SH-SY5Y (cell line): ENCODE data around the gene KCNIP3.

Source experiments
- GATA2 ChIP-seq: IDR thresholded peaks from 2 replicates; pipeline ENCODE4 v1.6.1; 2011; ENCODE audit warnings: mild to moderate bottlenecking, low read depth, low read length
- GATA3 ChIP-seq: IDR thresholded peaks from 2 replicates; pipeline ENCODE4 v1.6.1; 2011; ENCODE audit warnings: low read depth, mild to moderate bottlenecking, low read length, moderate library complexity

KCNIP3 gene

DNA sequence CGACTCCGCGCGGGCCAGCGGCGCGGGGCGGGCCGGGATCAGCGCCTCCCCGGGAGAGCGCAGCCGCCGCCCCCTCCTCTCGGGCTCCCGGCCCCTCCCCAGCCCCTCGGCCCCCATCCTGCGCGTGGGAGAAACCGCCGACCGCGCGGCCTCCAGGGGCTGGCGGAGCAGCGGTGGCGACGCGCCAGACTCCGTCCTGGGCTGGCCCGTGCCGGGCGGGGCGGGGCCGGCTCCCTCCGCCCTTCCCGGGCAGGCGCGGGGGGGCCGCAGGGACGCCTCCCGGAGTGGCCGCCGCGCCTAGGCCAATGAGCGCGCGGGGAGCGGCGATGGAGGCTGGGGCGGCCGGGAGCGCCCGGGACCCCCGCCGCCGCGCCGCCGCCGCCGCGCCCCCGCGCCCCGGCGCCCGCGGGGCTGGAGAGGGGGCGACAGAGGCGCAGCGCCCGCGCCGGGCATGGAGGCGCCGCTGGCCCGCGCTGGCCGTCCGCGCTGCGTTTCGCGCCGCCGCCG is 49.1 kb downstream of the KCNIP3 start:
- TF ChIP-seq GATA3 (no peak), GATA2 (no peak)

GRCh38 chr2:95346738-95347671 is 49.9 kb downstream of the KCNIP3 start:
- TF ChIP-seq GATA2 (no peak), GATA3 (no peak)

DNA sequence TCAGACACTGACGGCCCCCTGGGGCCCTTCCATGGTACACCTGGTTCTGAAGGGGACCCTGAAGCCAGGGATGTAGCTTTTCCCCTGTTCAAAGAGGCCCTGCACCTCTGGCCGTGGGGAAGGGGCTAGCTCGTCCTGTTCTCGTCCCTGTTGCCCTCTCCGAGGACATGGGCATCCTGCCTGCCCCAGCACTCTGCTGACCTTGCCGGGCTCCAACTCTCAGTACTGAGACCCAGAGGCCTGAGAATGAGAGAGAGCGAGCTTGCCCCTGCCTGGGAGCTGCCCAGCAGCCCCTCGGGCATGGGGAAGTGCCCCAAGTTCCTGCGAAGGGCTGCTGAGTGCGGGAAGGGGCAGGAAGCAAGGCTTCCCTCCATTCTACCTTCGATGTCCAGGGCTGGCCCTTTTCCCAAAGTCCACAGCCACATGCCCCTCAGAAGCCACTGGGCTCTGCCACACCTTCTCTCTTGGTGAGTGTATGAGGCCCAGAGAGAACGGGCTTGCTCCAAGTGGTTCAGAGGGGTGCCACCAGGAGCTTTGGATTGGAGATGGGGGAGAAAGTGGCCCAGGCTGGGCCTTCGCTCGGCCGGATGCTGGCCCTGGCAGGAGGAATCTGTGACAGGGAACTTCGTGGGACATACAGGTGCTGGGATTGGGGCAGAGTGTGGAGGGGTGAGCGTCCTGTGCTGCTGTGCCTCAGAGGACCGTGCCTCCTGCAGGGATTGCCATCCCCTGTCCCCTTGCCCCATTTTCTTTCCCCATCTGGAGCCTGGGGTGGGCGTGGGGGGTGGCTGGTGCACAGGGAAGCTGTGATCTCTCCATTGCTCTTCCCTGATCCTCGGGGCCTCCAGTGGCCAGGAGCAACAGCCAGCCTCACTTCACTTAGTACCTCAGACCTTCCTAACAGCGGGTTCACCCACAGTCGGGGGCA is 50.8 kb downstream of the KCNIP3 start:
- TF ChIP-seq GATA2 (no peak), GATA3 (no peak)

- no peak for TF ChIP-seq GATA3
- TF ChIP-seq GATA2: no peak
Observed at GRCh38 chr2:95348609-95349567, 51.7 kb downstream of the KCNIP3 start.

DNA sequence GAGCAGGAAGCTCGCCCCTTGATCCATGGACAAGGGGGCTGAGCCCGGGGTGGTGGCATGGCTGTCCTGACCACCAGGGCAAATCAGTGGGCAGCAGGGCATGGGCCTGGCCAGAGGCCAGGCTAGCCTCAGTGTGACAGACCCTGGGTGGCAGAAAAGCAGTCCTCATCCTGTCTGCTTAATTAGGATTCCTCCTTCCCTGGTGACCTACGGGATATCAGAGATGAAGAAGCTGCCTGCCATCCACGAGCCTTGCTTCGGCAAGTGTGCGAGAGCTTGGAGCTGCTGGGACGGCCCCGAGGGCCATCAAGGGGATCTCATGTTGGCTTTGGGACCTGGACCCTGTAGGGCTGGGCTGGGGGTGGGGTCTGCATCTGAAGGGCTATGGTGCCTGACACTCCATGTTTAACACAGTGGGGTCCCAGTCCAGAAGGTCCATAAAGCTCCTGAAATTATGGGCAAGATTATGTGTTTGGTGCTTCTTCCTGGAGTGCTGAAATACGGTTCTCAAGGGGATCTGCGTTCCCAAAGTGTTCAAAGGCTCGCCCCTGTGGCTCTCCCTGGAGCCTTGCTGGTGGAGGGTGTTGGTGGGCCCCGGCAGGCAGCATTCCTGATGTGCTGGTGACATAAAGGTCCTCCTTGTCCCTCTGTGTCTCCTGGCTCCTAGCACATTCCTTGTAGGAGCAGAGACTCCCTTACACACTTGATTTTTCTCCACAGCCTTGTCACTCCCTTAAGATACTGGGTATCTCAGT is 52.6 kb downstream of the KCNIP3 start:
- TF ChIP-seq GATA3: no peak
- TF ChIP-seq GATA2: no peak

DNA sequence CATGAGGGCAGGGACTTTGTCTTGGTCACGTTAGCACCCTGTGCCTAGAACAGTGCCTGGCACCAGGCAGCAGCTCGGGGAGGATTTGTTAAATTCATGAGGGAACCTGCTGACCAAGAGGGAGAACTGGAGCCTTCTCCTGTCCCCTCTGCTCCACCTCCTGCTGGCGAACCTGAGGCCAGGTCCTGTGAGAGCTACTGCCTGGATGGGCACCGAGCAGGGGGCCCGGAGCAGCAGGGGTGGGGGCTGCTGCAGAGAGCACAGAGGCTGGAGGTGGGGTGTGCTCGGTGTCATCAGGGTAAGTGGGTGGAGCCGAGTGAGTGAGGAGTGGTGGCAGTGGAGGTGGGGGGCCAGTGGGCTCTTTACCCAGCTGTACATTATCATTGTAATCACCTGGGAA is 53.2 kb downstream of the KCNIP3 start:
- TF ChIP-seq GATA2 (no peak), GATA3 (no peak)

DNA sequence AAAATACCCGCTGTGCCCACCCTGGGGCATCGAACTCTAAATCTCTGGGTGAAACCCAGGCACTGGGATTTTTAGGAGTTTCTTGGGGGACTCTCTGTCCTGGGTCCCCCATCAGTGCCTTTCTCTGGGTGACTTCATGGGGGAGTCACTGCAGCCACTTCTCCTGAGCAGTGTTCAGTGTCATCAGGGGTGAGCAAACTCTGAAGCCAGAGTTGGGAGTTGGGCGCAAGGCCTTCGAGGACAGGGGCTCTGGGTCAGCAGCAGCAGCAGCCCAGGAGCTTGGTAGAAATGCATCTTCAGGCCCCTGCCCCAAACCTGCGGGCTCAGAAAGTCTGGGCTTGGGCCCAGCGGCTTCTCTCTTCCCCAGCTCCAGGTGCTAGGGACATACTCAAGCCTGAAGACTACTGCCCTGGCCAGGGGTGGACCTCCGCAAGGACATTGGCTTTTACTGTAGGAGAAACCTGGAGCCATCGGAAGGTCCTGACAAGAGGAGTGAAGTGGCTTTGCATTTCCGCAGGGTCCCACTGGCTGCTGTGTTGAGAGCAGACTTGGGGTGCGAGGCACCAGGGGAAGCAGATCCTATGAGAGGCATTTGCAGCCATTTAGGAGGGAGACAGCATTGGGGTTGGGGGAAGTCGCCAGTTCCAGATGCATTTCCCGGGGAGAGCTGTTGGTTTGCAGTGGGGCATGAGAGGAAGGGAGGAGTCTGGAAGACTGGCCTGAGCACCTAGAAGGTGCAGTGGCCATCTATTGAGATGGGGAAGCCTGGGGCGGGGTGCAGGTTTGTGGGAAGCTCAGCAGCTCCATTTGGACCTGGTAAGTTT is 53.8 kb downstream of the KCNIP3 start:
- TF ChIP-seq GATA2 (no peak), GATA3 (no peak)

DNA sequence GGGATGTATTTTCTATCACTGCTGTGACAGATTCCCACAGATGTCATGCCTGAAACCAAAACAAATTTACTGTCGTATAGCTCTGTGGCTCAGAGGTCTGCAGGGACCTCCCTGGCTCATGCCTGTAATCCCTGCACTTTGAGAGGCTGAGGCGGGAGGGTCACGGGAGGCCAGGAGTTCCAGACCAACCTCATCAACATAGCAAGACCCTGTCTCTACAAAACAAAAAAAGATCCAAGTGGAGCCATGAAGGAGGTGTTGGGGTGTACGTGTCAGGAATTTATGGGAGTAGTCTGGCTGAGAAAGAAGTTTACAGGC is 54.4 kb downstream of the KCNIP3 start:
- TF ChIP-seq GATA3 (no peak), GATA2 (no peak)

GRCh38 chr2:95352310-95353054 is 55.3 kb downstream of the KCNIP3 start:
- no peak for TF ChIP-seq GATA3

GRCh38 chr2:95353055-95353575 is 56.0 kb downstream of the KCNIP3 start:
- TF ChIP-seq GATA2: no peak
- TF ChIP-seq GATA3: no peak

DNA sequence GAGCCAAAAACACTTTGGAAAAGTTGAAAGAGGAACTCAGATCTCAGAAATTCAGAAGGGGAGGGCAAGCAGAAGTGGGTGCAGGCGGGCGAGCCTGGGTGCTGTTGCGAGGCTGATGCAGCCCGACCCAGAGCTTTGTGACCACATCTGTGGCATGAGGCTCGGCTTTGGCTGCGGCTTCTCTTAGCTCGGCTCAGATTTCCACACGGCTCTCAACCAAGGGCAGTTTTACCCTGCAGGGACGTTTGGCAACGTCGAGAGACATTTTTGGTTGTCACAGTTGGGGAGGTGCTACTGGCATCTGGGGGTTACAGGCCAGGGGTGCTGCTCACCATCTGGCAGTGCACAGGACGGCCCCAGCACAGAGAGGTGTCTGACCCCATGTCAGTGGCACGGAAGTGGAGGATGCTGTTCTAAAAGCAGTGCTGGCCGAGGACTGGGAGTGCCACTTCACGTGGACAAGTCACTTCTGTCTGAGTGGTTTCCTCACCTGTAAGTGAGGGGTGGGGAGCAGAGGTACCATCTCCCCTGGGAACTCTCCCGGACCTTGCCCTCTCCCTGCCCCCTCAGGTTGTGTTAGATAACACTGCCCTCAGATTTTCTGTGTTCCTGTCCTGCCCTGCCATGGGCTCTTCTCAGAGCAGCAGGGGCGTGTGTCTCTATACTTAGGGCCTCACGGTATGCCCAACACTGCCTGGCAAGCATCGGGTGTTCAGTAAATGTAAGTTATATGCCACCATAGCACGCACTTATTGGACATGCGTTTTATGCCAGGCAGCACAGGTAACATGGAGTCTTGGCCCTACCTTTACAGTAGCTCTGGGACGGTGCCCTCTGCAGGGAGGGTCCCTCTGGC is 56.7 kb downstream of the KCNIP3 start:
- no peak for TF ChIP-seq GATA3
- no peak for TF ChIP-seq GATA2
